GM19438 (cell line): ENCODE results near the gene SERPINF2.
"Not testable (repeated sequence)": the region's sequence is repeated elsewhere in the genome, so short reads cannot be mapped to it uniquely, and the experiment has no call there.

Source experiments
- ATAC-seq: cut with Tn5 transposase; IDR thresholded peaks from one replicate; pipeline ENCODE4 v1.9.1; 2021; ENCODE audit warnings: low read depth; ENCODE audit not compliant: unreplicated experiment

Gene SERPINF2

GRCh38 chr17:1759529-1759928, 16.9 kb downstream of the SERPINF2 start:
- ATAC-seq, result no peak

DNA sequence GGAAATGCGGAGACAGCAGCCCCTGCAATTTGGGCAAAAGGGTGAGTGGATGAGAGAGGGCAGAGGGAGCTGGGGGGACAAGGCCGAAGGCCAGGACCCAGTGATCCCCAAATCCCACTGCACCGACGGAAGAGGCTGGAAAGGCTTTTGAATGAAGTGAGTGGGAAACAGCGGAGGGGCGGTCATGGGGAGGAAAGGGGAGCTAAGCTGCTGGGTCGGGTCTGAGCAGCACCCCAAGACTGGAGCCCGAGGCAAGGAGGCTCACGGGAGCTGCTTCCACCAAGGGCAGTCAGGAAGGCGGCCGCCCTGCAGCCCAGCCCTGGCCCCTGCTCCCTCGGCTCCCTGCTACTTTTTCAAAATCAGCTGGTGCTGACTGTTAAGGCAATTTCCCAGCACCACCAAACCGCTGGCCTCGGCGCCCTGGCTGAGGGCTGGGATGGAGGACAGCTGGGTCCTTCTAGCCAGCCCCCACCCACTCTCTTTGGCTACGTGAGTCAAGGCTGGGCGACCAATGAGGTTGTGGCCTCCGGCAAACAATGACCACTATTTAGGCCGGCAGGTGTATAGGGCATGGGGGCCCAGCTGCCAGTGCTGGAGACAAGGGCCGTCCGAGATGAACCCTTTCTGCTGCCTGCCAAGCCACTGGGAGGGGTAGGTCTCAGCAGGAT, 19.7 kb downstream of the SERPINF2 start:
- ATAC-seq, result no peak

- no peak for ATAC-seq
Measured at GRCh38 chr17:1762901-1763898, 20.5 kb downstream of the SERPINF2 start.

DNA sequence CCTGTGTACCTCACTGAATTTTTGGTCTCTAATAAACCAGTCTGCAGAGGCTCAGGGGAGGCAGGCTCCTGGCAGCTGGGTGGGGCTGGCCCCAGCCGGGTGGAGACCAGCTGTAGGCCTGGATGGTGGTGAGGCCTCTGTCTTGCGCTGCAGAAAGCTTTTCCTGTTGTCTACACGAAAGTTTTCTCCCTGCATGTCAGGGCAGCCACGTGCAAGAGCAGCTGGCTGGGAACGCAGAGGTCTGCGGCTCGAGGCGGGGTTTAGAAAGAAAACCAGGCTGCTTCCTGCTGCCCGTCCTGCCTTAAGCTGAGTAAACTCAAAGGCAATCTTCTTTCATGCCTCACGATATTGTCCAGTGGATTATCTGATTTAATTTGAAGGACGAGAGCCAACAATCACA, 21.6 kb downstream of the SERPINF2 start:
- ATAC-seq, result no peak

- not testable (repeated sequence) for ATAC-seq
Measured at GRCh38 chr17:1764705-1765104, 22.0 kb downstream of the SERPINF2 start.

DNA sequence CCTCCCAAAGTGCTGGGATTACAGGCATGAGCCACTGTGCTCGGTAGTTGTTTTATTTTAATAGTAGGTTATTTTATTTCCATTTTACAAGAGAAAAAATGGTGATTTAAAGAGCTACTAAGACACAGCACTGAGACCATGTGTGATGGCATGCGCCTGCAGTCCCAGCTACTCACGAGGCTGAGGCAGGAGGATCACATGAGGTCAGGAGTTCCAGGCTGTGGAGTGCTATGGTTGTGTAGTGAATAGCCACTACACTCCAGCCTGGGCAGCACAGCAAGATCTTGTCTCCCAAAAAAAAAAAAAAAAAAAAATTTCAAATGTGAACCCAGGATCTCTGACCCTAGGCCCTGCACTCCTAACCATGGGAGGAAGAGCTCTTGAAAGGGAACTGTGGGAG, 22.9 kb downstream of the SERPINF2 start:
- no peak for ATAC-seq

GRCh38 chr17:1766382-1767135, 23.9 kb downstream of the SERPINF2 start:
- no peak for ATAC-seq

DNA sequence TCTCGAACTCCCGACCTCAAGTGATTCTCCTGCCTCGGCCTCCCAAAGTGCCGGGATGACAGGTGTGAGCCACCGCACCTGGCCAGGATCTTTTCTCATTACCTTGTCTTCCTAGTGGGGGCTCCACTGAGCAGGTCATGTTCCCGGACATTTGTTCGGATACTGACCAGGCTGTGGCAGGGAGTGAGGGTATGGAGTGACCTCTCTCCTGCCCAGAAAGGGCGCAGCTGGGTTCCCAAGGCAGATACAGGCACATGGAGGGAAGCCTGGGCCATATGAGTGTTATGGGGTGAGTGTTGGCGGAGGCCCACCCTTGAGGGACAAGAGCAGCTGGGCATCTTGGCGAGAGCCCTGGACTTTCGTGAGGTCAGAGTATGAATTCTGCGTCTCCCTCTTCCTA, 24.7 kb downstream of the SERPINF2 start:
- no peak for ATAC-seq

DNA sequence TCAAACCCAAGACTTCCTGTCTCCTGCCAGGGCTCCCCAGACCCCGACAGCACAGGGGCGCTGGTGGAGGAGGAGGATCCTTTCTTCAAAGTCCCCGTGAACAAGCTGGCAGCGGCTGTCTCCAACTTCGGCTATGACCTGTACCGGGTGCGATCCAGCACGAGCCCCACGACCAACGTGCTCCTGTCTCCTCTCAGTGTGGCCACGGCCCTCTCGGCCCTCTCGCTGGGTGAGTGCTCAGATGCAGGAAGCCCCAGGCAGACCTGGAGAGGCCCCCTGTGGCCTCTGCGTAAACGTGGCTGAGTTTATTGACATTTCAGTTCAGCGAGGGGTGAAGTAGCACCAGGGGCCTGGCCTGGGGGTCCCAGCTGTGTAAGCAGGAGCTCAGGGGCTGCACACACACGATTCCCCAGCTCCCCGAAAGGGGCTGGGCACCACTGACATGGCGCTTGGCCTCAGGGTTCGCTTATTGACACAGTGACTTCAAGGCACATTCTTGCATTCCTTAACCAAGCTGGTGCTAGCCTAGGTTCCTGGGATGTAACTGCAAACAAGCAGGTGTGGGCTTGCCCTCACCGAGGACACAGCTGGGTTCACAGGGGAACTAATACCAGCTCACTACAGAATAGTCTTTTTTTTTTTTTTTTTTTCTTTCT, 27.3 kb downstream of the SERPINF2 start:
- no peak for ATAC-seq

DNA sequence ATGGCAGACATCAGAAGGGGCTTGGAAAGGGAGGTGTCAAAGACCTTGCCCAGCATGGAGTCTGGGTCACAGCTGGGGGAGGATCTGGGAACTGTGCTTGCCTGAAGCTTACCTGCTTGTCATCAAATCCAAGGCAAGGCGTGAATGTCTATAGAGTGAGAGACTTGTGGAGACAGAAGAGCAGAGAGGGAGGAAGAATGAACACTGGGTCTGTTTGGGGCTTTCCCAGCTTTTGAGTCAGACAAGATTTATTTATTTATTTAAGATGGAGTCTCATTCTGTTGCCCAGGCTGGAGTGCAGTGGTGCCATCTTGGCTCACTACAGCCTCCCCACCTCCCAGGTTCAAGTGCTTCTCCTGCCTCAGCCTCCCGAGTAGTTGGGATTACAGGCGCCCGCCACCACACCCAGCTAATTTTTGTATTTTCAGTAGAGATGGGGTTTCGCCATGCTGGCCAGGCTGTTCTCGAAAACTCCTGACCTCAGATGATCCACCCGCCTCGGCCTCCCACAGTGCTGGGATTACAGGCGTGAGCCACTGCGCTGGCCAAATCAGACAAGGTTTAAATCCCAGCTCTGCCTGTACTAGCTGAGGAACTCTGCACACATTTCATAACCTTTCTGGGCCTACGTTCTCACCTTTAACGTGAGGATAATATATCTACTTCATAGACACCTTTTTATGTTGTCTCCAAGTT, 30.5 kb downstream of the SERPINF2 start:
- ATAC-seq, result not testable (repeated sequence)

DNA sequence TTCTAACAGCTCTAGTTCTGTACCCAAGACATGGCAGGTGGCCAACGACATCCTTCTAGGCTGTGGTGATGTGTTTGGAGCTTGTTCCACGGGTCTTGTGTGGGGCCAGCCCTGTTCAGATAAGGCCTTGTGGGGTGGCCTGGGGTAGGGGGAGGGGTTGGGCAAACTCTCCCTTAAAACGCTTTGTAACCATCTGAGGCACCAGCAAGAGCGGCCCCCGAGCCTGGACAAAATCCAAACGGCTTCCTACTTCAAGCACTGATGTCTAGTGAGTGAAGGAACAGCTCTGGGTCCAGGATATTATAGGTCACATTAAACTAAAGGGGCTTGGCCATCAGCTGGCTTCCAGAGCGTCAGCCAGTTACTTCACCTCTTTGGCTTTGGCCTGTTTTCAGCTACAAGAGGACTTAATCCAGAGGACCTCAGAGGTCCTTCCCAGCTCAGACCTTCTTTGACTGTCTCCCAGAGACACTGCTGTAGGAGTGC, 31.1 kb downstream of the SERPINF2 start:
- ATAC-seq, result no peak

DNA sequence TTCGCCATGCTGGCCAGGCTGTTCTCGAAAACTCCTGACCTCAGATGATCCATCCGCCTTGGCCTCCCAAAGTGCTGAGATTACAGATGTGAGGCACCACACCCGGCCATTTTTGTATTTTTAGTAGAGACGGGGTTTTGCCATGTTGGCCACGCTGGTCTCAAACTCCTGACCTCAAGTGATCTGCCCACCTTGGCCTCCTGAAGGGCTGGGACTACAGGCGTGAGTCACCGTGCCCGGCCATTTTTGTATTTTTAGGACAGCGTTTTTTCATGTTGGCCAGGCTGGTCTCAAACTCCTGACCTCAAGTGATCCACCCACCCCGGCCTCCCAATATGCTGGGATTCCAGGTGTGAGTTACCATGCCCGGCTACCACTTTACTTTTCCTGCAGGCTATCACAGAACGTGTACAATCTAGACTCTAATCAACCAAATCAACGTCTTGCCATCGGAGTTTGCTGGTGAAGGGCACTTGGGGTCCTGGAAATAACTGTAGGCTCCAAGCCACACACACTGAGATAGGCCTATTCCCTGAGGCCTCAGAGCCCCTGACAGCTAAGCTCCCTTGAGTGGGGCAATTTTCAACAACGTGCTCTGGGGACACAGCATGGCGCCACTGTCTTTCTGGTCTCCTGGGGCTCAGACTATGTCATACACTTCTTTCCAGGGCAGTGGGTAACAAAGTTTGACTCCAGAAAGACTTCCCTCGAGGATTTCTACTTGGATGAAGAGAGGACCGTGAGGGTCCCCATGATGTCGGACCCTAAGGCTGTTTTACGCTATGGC, 31.9 kb downstream of the SERPINF2 start:
- ATAC-seq, result no peak

DNA sequence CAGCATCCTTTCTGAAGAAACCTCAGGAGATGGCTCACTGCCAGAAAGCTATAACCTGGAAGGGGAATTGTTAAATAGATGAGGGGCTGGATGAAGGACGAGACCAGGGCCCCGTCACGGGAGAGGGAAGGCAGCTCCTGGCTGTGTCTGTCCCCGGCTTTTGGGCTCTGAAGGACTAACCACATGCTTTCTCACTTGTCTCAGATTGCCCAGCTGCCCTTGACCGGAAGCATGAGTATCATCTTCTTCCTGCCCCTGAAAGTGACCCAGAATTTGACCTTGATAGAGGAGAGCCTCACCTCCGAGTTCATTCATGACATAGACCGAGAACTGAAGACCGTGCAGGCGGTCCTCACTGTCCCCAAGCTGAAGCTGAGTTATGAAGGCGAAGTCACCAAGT, 33.7 kb downstream of the SERPINF2 start:
- ATAC-seq, result no peak

- ATAC-seq, result no peak
Measured at GRCh38 chr17:1776857-1777256, 34.2 kb downstream of the SERPINF2 start.

DNA sequence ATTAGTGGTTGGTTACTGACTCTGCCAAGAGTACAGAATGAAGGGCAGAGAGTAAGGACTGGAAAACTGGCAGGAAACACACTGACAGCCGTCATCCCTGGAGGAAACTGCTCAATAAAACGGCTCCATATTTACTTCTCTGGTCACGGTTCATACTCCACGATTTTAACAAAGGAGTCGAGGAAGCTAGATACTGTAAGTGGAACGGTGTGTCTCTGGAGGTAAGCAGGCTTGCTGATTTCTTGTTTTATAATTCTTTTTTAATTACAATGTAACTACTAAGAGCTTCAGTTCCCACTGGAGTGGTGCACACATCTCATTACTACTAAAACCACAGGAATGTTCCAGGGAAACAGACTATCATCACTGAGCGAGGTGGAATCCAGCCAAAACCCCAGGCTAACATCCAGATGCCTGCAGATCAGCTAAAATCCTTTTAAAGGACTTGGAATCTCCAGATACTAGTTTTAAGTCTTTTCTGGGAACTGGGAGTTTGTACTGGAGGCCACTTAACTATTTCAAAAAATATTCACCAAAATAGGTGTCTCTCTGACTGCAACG, 37.0 kb downstream of the SERPINF2 start:
- no peak for ATAC-seq

GRCh38 chr17:1782171-1782567, 39.5 kb downstream of the SERPINF2 start:
- no peak for ATAC-seq

- no peak for ATAC-seq
Measured at GRCh38 chr17:1783271-1783670, 40.6 kb downstream of the SERPINF2 start.

DNA sequence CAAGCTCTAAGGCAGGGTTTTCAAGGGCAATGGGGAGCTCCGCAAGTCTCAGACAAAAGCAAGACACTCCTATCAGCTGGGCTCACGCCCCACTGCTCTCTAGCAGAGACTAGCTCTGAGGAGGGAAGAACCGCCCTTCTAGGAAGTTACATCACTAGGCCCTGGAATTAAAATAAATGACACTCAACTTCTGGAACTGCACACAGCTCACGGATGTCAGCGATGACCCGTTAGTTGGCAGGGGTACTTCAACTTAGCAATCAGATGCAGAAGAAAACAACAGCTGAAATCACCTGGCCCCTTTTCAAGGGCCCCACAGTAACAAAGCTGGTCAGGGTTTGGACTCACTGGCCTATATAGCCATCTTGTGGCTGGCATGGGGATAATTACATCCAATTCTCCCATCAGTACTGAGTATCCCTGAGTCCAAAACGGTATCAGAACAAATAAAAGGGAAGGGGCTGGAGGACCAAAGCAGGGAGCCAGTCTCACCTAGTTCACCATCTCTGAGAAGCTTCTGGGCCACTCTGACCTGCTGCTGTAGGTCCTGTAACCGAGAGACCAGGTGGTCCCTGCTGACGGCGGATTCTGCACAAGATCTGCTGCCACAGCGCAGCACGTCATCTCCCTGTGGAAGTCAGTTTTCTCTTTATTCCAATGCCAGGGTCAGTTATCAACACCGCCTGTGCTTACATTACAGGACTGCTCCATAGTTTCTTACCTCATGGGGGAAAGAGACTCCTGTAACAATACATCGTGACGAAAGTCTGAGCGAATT, 41.4 kb downstream of the SERPINF2 start:
- no peak for ATAC-seq
